ENCODE data around the gene THYN1.

Gene THYN1

GRCh38 chr11:134289789-134290188, 36.6 kb upstream of the THYN1 start:
- TF ChIP-seq CTCF (IDR thresholded peaks at IDR 0.05; ENCODE audit: insufficient read depth, low read length, poor library complexity, severe bottlenecking) (no peak), EZH2phosphoT487 (conservative IDR thresholded peaks at IDR 0.05; ENCODE audit: low read length) (no peak)
- no peak overlapping the region for H3K4me3 ChIP-seq (ENCODE audit: insufficient read depth, low read length, poor library complexity, severe bottlenecking)
- H3K9me2 ChIP-seq (replicated peaks; ENCODE audit: insufficient read depth, low read length) = no peaks in the 10 kb centered on the region
- no peak overlapping the region for H3K27ac ChIP-seq (ENCODE audit: low read depth, low read length)
- H3K9ac ChIP-seq (ENCODE audit: low read length) = no peak overlapping the region
- no peak overlapping the region for H3K4me2 ChIP-seq (ENCODE audit: low read depth, low read length, poor library complexity, severe bottlenecking)
- no peaks in the 10 kb centered on the region for H3K36me3 ChIP-seq (ENCODE audit: low read length)
- H3K27me3 ChIP-seq (ENCODE audit: low read length) = no peaks in the 10 kb centered on the region
- no peak overlapping the region for H2AFZ ChIP-seq (ENCODE audit: low read depth, low read length, severe bottlenecking)
- H3F3A ChIP-seq (ENCODE audit: insufficient read depth) = no peaks in the 10 kb centered on the region
- H3K9me3 ChIP-seq (ENCODE audit: insufficient read depth, low read length) = no peaks in the 10 kb centered on the region
- no peaks in the 10 kb centered on the region for H4K20me1 ChIP-seq (ENCODE audit: low read depth, low read length)
- no peaks in the 10 kb centered on the region for H3K79me2 ChIP-seq (ENCODE audit: insufficient read depth, low read length)

GRCh38 chr11:134289167-134289566, 36.0 kb upstream of the THYN1 start:
- no peak overlapping the region for H3K27ac ChIP-seq (ENCODE audit: low read depth, low read length)
- H4K20me1 ChIP-seq (ENCODE audit: low read depth, low read length) = no peaks in the 10 kb centered on the region
- TF ChIP-seq EZH2phosphoT487 (conservative IDR thresholded peaks at IDR 0.05; ENCODE audit: low read length) (no peak), CTCF (IDR thresholded peaks at IDR 0.05; ENCODE audit: insufficient read depth, low read length, poor library complexity, severe bottlenecking) (no peak)
- no peak overlapping the region for H3K9ac ChIP-seq (ENCODE audit: low read length)
- no peaks in the 10 kb centered on the region for H3K9me3 ChIP-seq (ENCODE audit: insufficient read depth, low read length)
- no peaks in the 10 kb centered on the region for H3K9me2 ChIP-seq (replicated peaks; ENCODE audit: insufficient read depth, low read length)
- no peaks in the 10 kb centered on the region for H3K79me2 ChIP-seq (ENCODE audit: insufficient read depth, low read length)
- no peaks in the 10 kb centered on the region for H3K36me3 ChIP-seq (ENCODE audit: low read length)
- H2AFZ ChIP-seq (ENCODE audit: low read depth, low read length, severe bottlenecking) = no peak overlapping the region
- no peaks in the 10 kb centered on the region for H3F3A ChIP-seq (ENCODE audit: insufficient read depth)
- H3K4me2 ChIP-seq (ENCODE audit: low read depth, low read length, poor library complexity, severe bottlenecking) = no peak overlapping the region
- no peaks in the 10 kb centered on the region for H3K27me3 ChIP-seq (ENCODE audit: low read length)
- H3K4me3 ChIP-seq (ENCODE audit: insufficient read depth, low read length, poor library complexity, severe bottlenecking) = no peak overlapping the region

- no peaks in the 10 kb centered on the region for H3K79me2 ChIP-seq (ENCODE audit: insufficient read depth, low read length)
- H3K4me2 ChIP-seq (ENCODE audit: low read depth, low read length, poor library complexity, severe bottlenecking) = no peak overlapping the region
- no peak overlapping the region for H3K27ac ChIP-seq (ENCODE audit: low read depth, low read length)
- no peak overlapping the region for H2AFZ ChIP-seq (ENCODE audit: low read depth, low read length, severe bottlenecking)
- no peaks in the 10 kb centered on the region for H4K20me1 ChIP-seq (ENCODE audit: low read depth, low read length)
- no peaks in the 10 kb centered on the region for H3K9me3 ChIP-seq (ENCODE audit: insufficient read depth, low read length)
- H3K36me3 ChIP-seq (ENCODE audit: low read length) = no peaks in the 10 kb centered on the region
- no peaks in the 10 kb centered on the region for H3K9me2 ChIP-seq (replicated peaks; ENCODE audit: insufficient read depth, low read length)
- H3K4me3 ChIP-seq (ENCODE audit: insufficient read depth, low read length, poor library complexity, severe bottlenecking) = no peak overlapping the region
- no peak for TF ChIP-seq EZH2phosphoT487 (conservative IDR thresholded peaks at IDR 0.05; ENCODE audit: low read length)
- no peak for TF ChIP-seq CTCF (IDR thresholded peaks at IDR 0.05; ENCODE audit: insufficient read depth, low read length, poor library complexity, severe bottlenecking)
- H3F3A ChIP-seq (ENCODE audit: insufficient read depth) = no peaks in the 10 kb centered on the region
- H3K27me3 ChIP-seq (ENCODE audit: low read length) = no peaks in the 10 kb centered on the region
- no peak overlapping the region for H3K9ac ChIP-seq (ENCODE audit: low read length)
Observed at GRCh38 chr11:134288486-134288885, 35.3 kb upstream of the THYN1 start.

Data from SU-DHL-6 (cell line).